Mesodermal cell (in vitro differentiated cells): ENCODE data around the gene TRIO.

Source experiments
- H3K27ac ChIP-seq: 2 replicates; pipeline ENCODE4 v1.7.0; 2013; ENCODE audit warnings: mild to moderate bottlenecking, low read depth, low read length, moderate library complexity; ENCODE audit not compliant: severe bottlenecking
- H3K36me3 ChIP-seq: 2 replicates; pipeline ENCODE4 v1.7.1; 2013; ENCODE audit warnings: mild to moderate bottlenecking, low read length, moderate library complexity; ENCODE audit not compliant: control insufficient read depth, insufficient read depth
- H3K4me1 ChIP-seq: one replicate; pipeline ENCODE4 v1.7.1; 2013; ENCODE audit warnings: mild to moderate bottlenecking, low read length; ENCODE audit not compliant: insufficient read depth, control insufficient read depth, poor library complexity, severe bottlenecking
- H3K4me3 ChIP-seq: 2 replicates; pipeline ENCODE4 v1.7.0; 2013; ENCODE audit warnings: low read length, control low read depth, mild to moderate bottlenecking; ENCODE audit not compliant: insufficient read depth, poor library complexity, severe bottlenecking; ENCODE audit errors: extremely low read depth
- H3K9me3 ChIP-seq: 2 replicates; pipeline ENCODE4 v1.7.1; 2013; ENCODE audit warnings: mild to moderate bottlenecking, low read length, moderate library complexity; ENCODE audit not compliant: control insufficient read depth
- WGBS, 2 experiments: methylation state at CpG; one replicate each; pipeline ENCODE4 v1.1.5; 2013; ENCODE audit warnings: missing lambda C conversion rate in 2 of 2; ENCODE audit not compliant: insufficient coverage in 2 of 2; 5-methylcytosine and 5-hydroxymethylcytosine counted together

Gene TRIO

GRCh38 chr5:14218011-14218410, 74.9 kb downstream of the TRIO start:
- 78% methylated on average over 3 of the region's 3 CpGs; no CpG with 5 or more reads in 1 of the 2 experiments for WGBS, 2 experiments
- Histone ChIP-seq H3K4me1 (peaks cover 49% of the 10 kb centered on the region), H3K36me3 (peaks cover 27% of the 10 kb centered on the region), H3K27ac (no peak overlapping the region), H3K9me3 (no peaks in the 10 kb centered on the region), H3K4me3 (no peak overlapping the region)

GRCh38 chr5:14218480-14218879, 75.3 kb downstream of the TRIO start:
- peaks cover 27% of the 10 kb centered on the region for H3K36me3 ChIP-seq
- H3K4me3 ChIP-seq: no peak overlapping the region
- no peaks in the 10 kb centered on the region for H3K9me3 ChIP-seq
- no peak overlapping the region for H3K27ac ChIP-seq
- WGBS, 2 experiments: 95 to 98% methylated on average over 6 of the region's 6 CpGs
- peaks cover 49% of the 10 kb centered on the region for H3K4me1 ChIP-seq

- Histone ChIP-seq H3K36me3 (peaks cover 23% of the 10 kb centered on the region), H3K4me3 (no peak overlapping the region), H3K9me3 (no peaks in the 10 kb centered on the region), H3K27ac (no peak overlapping the region), H3K4me1 (peaks cover 44% of the 10 kb centered on the region)
- WGBS, 2 experiments: 89 to 94% methylated on average over 7 to 9 of the region's 10 CpGs
Observed at GRCh38 chr5:14218897-14219573, 75.9 kb downstream of the TRIO start.

GRCh38 chr5:14219800-14220512, 76.8 kb downstream of the TRIO start:
- H3K4me1 ChIP-seq: peaks cover 40% of the 10 kb centered on the region
- no peaks in the 10 kb centered on the region for H3K9me3 ChIP-seq
- H3K36me3 ChIP-seq: peaks cover 20% of the 10 kb centered on the region
- no peak overlapping the region for H3K27ac ChIP-seq
- WGBS, 2 experiments: 83 to 92% methylated on average over 1 to 3 of the region's 6 CpGs
- H3K4me3 ChIP-seq: no peak overlapping the region

- peaks cover 34% of the 10 kb centered on the region for H3K4me1 ChIP-seq
- no peak overlapping the region for H3K27ac ChIP-seq
- H3K36me3 ChIP-seq: peaks cover 20% of the 10 kb centered on the region
- WGBS, 2 experiments: 88% methylated on average over 1 of the region's 1 CpG; no CpG with 5 or more reads in 1 of the 2 experiments
- H3K9me3 ChIP-seq: no peaks in the 10 kb centered on the region
- H3K4me3 ChIP-seq: no peak overlapping the region
Observed at GRCh38 chr5:14220642-14221041, 77.5 kb downstream of the TRIO start.

GRCh38 chr5:14221732-14222131, 78.6 kb downstream of the TRIO start:
- WGBS, 2 experiments: 91 to 100% methylated on average over 2 to 3 of the region's 6 CpGs
- no peaks in the 10 kb centered on the region for H3K9me3 ChIP-seq
- peaks cover 20% of the 10 kb centered on the region for H3K36me3 ChIP-seq
- H3K4me3 ChIP-seq: no peak overlapping the region
- peaks cover 25% of the 10 kb centered on the region for H3K4me1 ChIP-seq
- no peak overlapping the region for H3K27ac ChIP-seq

- H3K27ac ChIP-seq: no peak overlapping the region
- no peaks in the 10 kb centered on the region for H3K9me3 ChIP-seq
- H3K36me3 ChIP-seq: peaks cover 20% of the 10 kb centered on the region
- 88 to 94% methylated on average over 1 to 2 of the region's 3 CpGs for WGBS, 2 experiments
- no peak overlapping the region for H3K4me3 ChIP-seq
- peaks cover 25% of the 10 kb centered on the region for H3K4me1 ChIP-seq
Observed at GRCh38 chr5:14222206-14222605, 79.1 kb downstream of the TRIO start.

- no peak overlapping the region for H3K4me3 ChIP-seq
- H3K4me1 ChIP-seq: peaks cover 18% of the 10 kb centered on the region
- peaks cover 20% of the 10 kb centered on the region for H3K36me3 ChIP-seq
- H3K27ac ChIP-seq: no peak overlapping the region
- no peaks in the 10 kb centered on the region for H3K9me3 ChIP-seq
- WGBS, 2 experiments: 90 to 93% methylated on average over 4 of the region's 6 CpGs
Observed at GRCh38 chr5:14223372-14223771, 80.2 kb downstream of the TRIO start.

- no peaks in the 10 kb centered on the region for H3K9me3 ChIP-seq
- peaks cover 10% of the 10 kb centered on the region for H3K4me1 ChIP-seq
- no peak overlapping the region for H3K27ac ChIP-seq
- 83 to 91% methylated on average over 2 of the region's 3 CpGs for WGBS, 2 experiments
- H3K4me3 ChIP-seq: no peak overlapping the region
- peaks cover 20% of the 10 kb centered on the region for H3K36me3 ChIP-seq
Observed at GRCh38 chr5:14225173-14225834, 82.2 kb downstream of the TRIO start.

GRCh38 chr5:14226149-14226548, 83.0 kb downstream of the TRIO start:
- Histone ChIP-seq H3K9me3 (no peaks in the 10 kb centered on the region), H3K4me1 (peaks cover 10% of the 10 kb centered on the region), H3K27ac (no peak overlapping the region), H3K36me3 (peaks cover 17% of the 10 kb centered on the region), H3K4me3 (no peak overlapping the region)
- 100% methylated on average over 2 to 3 of the region's 4 CpGs for WGBS, 2 experiments
